Right atrium auricular region (tissue), 2 donors: ENCODE measurements around the gene FLT1. TPM values are rescaled to one million over a fixed set of nuclear protein-coding genes. Genes with fewer than 3 reads are reported as not detected.

Experiments used
- DNase-seq: peaks from one replicate; pipeline ENCODE4 v3.0.0-alpha.2; 2019; ENCODE audit warnings: low spot score
- H3K27ac ChIP-seq, 2 donors: fragments of 200-600 bp; sonication (generic); 1 replicate in 1 of 2; 2 replicates in 1 of 2; pipeline ENCODE4 v1.5.1; 2016 to 2019
- H3K27me3 ChIP-seq, 2 donors: fragments of 200-600 bp; sonication (generic); one replicate each; pipeline versions ENCODE4 v1.5.1 to v1.6.0; 2017 to 2019
- H3K36me3 ChIP-seq: fragments of 200-600 bp; sonication (generic); one replicate; pipeline ENCODE4 v1.5.1; 2016
- H3K4me1 ChIP-seq, 2 donors: fragments of 200-600 bp; sonication (generic); one replicate each; pipeline versions ENCODE4 v1.5.1 to v1.6.0; 2017 to 2019
- H3K4me3 ChIP-seq, 2 donors: fragments of 200-600 bp; sonication (generic); 1 replicate in 1 of 2; 2 replicates in 1 of 2; pipeline ENCODE4 v1.5.1; 2017 to 2019; ENCODE audit warnings: mild to moderate bottlenecking in 1 of 2, moderate library complexity in 1 of 2
- H3K9me3 ChIP-seq, 2 donors: fragments of 200-600 bp; sonication (generic); one replicate each; pipeline ENCODE4 v1.5.1; 2019
- total RNA-seq, 2 donors: library from RNA; depleted of rRNA; stranded (reverse); fragments of >200 nt; gene quantifications; one replicate each; pipeline ENCODE4 v1.1.0, GENCODE V29; 2016
- TF ChIP-seq, protein P1 (sequence below), 2 donors: fragments of 200-600 bp; sonication (generic); IDR thresholded peaks; one replicate each; pipeline ENCODE4 v1.5.1; 2019; ENCODE audit warnings: antibody characterized with exemption in 2 of 2

The FLT1 gene
- total RNA-seq, 2 donors from 2014 or later: 40.0 to 51.3 TPM

DNA sequence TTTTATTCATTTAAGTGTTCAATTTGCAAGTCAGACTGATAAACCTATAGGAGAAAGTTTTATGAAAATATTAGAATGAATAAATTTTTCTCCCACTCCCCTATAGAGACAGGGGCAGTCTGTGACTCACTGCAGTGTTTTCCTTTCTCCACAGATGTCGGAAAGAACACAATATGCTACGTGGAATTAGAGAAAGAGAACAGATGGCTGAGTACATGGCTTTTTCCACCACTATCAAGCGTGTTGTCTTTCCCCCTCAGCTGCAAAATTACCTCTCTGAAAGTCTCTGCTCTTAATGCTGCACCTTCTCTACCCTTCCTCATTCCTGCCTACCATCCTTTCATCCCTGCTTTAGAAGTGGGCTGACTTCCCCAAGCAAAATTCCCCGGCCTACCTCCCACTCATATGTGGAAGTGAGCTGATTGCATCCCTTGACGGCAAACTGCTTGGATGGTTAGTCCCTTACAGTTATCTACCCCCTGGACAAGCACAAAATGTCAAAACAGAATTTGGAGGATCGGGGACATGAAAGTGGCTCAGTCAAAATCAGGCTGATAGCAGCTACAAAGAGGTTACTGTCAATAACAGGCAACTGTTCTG, 30.0 kb downstream of the FLT1 start:
- no peaks in the 10 kb centered on the region for H3K9me3 ChIP-seq
- H3K27ac ChIP-seq: no peak overlapping the region
- no peaks in the 10 kb centered on the region for H3K27me3 ChIP-seq
- peaks cover 0 to 8% of the 10 kb centered on the region in 2 donors for H3K4me1 ChIP-seq
- no peak overlapping the region for H3K4me3 ChIP-seq
- DNase-seq: no peak
- TF ChIP-seq, protein P1, sequence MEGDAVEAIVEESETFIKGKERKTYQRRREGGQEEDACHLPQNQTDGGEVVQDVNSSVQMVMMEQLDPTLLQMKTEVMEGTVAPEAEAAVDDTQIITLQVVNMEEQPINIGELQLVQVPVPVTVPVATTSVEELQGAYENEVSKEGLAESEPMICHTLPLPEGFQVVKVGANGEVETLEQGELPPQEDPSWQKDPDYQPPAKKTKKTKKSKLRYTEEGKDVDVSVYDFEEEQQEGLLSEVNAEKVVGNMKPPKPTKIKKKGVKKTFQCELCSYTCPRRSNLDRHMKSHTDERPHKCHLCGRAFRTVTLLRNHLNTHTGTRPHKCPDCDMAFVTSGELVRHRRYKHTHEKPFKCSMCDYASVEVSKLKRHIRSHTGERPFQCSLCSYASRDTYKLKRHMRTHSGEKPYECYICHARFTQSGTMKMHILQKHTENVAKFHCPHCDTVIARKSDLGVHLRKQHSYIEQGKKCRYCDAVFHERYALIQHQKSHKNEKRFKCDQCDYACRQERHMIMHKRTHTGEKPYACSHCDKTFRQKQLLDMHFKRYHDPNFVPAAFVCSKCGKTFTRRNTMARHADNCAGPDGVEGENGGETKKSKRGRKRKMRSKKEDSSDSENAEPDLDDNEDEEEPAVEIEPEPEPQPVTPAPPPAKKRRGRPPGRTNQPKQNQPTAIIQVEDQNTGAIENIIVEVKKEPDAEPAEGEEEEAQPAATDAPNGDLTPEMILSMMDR (IDR thresholded peaks at IDR 0.05): no peak
- H3K36me3 ChIP-seq: no peaks in the 10 kb centered on the region

DNA sequence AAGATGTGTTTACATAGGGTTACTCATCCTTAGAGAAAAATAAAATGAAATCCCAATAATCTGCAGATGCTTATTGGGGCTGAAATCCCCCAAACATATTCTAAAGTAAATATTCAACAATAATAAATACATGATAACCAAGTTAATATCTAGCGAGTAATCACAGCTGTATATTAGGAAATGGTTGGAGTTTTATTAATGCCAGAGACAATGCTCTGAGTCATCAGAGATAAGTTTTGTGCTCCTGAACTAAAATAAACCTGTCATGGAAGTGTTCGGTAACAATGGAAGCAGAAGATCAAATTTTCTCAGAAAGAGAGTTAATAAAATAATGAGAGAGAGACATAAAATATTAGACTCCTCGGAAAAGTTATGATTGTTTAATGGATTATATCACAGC, 31.4 kb downstream of the FLT1 start:
- Histone ChIP-seq H3K27me3 (no peaks in the 10 kb centered on the region), H3K36me3 (no peaks in the 10 kb centered on the region), H3K27ac (no peak overlapping the region), H3K4me1 (peaks cover 0 to under 1% of the 10 kb centered on the region in 2 donors), H3K4me3 (no peak overlapping the region), H3K9me3 (no peaks in the 10 kb centered on the region)
- DNase-seq: no peak
- TF ChIP-seq, protein P1 (IDR thresholded peaks at IDR 0.05): no peak

- TF ChIP-seq, protein P1 (IDR thresholded peaks at IDR 0.05): no peak
Measured at GRCh38 chr13:28459911-28460310, 35.0 kb downstream of the FLT1 start.

DNA sequence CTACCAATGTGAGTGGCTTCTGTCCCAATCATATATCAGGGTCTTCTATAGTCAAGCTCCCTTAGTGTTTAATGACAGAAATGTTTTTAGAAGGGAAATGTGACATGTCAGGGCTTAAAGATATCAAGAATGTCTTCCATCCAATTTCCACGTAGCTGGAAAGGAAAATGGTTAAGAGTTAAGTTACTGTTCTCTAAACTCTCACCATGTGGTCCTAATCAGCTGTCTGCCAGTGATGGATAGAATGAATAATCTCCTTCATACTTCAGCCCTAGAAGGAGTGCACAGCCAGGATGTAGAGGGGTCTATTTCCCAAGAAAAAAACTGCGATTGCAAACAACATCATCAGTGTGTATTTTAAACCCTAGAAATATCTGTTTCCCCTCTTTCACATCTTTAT, 36.3 kb downstream of the FLT1 start:
- Histone ChIP-seq H3K27ac (no peak overlapping the region), H3K4me3 (no peak overlapping the region), H3K9me3 (no peaks in the 10 kb centered on the region), H3K4me1 (peaks cover 0 to 8% of the 10 kb centered on the region in 2 donors), H3K27me3 (no peaks in the 10 kb centered on the region), H3K36me3 (no peaks in the 10 kb centered on the region)
- no peak for DNase-seq
- TF ChIP-seq, protein P1 (IDR thresholded peaks at IDR 0.05): no peak

More at GRCh38 chr13:28459911-28460310, 35.0 kb downstream of the FLT1 start:
- H3K9me3 ChIP-seq: no peaks in the 10 kb centered on the region
- peaks cover 0 to 8% of the 10 kb centered on the region in 2 donors for H3K4me1 ChIP-seq
- DNase-seq: no peak
- H3K27me3 ChIP-seq: no peaks in the 10 kb centered on the region
- no peak overlapping the region for H3K4me3 ChIP-seq
- H3K27ac ChIP-seq: no peak overlapping the region
- H3K36me3 ChIP-seq: no peaks in the 10 kb centered on the region

- Histone ChIP-seq H3K4me1 (peaks cover 0 to 8% of the 10 kb centered on the region in 2 donors), H3K4me3 (no peak overlapping the region), H3K27ac (no peak overlapping the region), H3K27me3 (no peaks in the 10 kb centered on the region), H3K9me3 (no peaks in the 10 kb centered on the region), H3K36me3 (no peaks in the 10 kb centered on the region)
- TF ChIP-seq, protein P1 (IDR thresholded peaks at IDR 0.05): no peak
- no peak for DNase-seq
Measured at GRCh38 chr13:28458051-28458450, 36.9 kb downstream of the FLT1 start.

GRCh38 chr13:28457521-28457920, 37.4 kb downstream of the FLT1 start:
- Histone ChIP-seq H3K36me3 (no peaks in the 10 kb centered on the region), H3K27ac (no peak overlapping the region), H3K4me3 (no peak overlapping the region), H3K4me1 (peaks cover 0 to 9% of the 10 kb centered on the region in 2 donors), H3K27me3 (no peaks in the 10 kb centered on the region), H3K9me3 (no peaks in the 10 kb centered on the region)
- TF ChIP-seq, protein P1 (IDR thresholded peaks at IDR 0.05): no peak
- no peak for DNase-seq
